ENCODE results near the gene MAGI1. TPM values are rescaled to one million over a fixed set of nuclear protein-coding genes. Genes with fewer than 3 reads are reported as not detected.

Gene MAGI1
- total RNA-seq, 2 donors from 2014 or later: 23.4 to 41.4 TPM

- Histone ChIP-seq H3K36me3 (no peaks in the 10 kb centered on the region), H3K27ac (no peak overlapping the region), H3K4me1 (peaks cover 5% of the 10 kb centered on the region), H3K27me3 (no peaks in the 10 kb centered on the region), H3K9ac (ENCODE audit: low read depth in 2 of 2, low read length in 2 of 2) (no peak overlapping the region), H3K4me3 (no peak overlapping the region), H3K9me3 (no peaks in the 10 kb centered on the region)
- DNase-seq: no peak
- intact Hi-C loops (cut with DNase I): no loop called here
- no peak for TF ChIP-seq CTCF (IDR thresholded peaks at IDR 0.05)
Measured at GRCh38 chr3:65944252-65944651, 94.5 kb downstream of the MAGI1 start.

GRCh38 chr3:65939801-65940246 lies 98.9 kb downstream of the MAGI1 start:
- TF ChIP-seq CTCF (IDR thresholded peaks at IDR 0.05): no peak
- H3K4me3 ChIP-seq: no peak overlapping the region
- H3K4me1 ChIP-seq: no peaks in the 10 kb centered on the region
- H3K9me3 ChIP-seq: no peaks in the 10 kb centered on the region
- no peak overlapping the region for H3K27ac ChIP-seq
- H3K36me3 ChIP-seq: no peaks in the 10 kb centered on the region
- intact Hi-C loops (cut with DNase I): no loop called here
- no peaks in the 10 kb centered on the region for H3K27me3 ChIP-seq
- DNase-seq: no peak
- H3K9ac ChIP-seq (ENCODE audit: low read depth in 2 of 2, low read length in 2 of 2): no peak overlapping the region

GRCh38 chr3:65939184-65939583 lies 99.5 kb downstream of the MAGI1 start:
- H3K4me3 ChIP-seq: no peak overlapping the region
- H3K27ac ChIP-seq: no peak overlapping the region
- no peak for TF ChIP-seq CTCF (IDR thresholded peaks at IDR 0.05)
- no peaks in the 10 kb centered on the region for H3K36me3 ChIP-seq
- H3K4me1 ChIP-seq: no peaks in the 10 kb centered on the region
- intact Hi-C loops (cut with DNase I): no loop called here
- no peak for DNase-seq
- no peaks in the 10 kb centered on the region for H3K27me3 ChIP-seq
- no peaks in the 10 kb centered on the region for H3K9me3 ChIP-seq
- H3K9ac ChIP-seq (ENCODE audit: low read depth in 2 of 2, low read length in 2 of 2): no peak overlapping the region

- intact Hi-C loops (cut with DNase I): no loop called here
- H3K27ac ChIP-seq: no peak overlapping the region
- no peak for TF ChIP-seq CTCF (IDR thresholded peaks at IDR 0.05)
- H3K4me1 ChIP-seq: no peaks in the 10 kb centered on the region
- H3K9ac ChIP-seq (ENCODE audit: low read depth in 2 of 2, low read length in 2 of 2): no peak overlapping the region
- DNase-seq: no peak
- no peak overlapping the region for H3K4me3 ChIP-seq
- H3K36me3 ChIP-seq: no peaks in the 10 kb centered on the region
- H3K9me3 ChIP-seq: no peaks in the 10 kb centered on the region
- H3K27me3 ChIP-seq: no peaks in the 10 kb centered on the region
Measured at GRCh38 chr3:65938676-65939075, 100.0 kb downstream of the MAGI1 start.

GRCh38 chr3:65938147-65938546 lies 100.6 kb downstream of the MAGI1 start:
- Histone ChIP-seq H3K4me1 (no peaks in the 10 kb centered on the region), H3K9me3 (no peaks in the 10 kb centered on the region), H3K27ac (no peak overlapping the region), H3K4me3 (no peak overlapping the region), H3K36me3 (no peaks in the 10 kb centered on the region), H3K27me3 (no peaks in the 10 kb centered on the region), H3K9ac (ENCODE audit: low read depth in 2 of 2, low read length in 2 of 2) (no peak overlapping the region)
- no peak for DNase-seq
- no peak for TF ChIP-seq CTCF (IDR thresholded peaks at IDR 0.05)
- intact Hi-C loops (cut with DNase I): no loop called here

All from colonic mucosa (tissue), 4 donors.